HG02852 (cell line): ENCODE measurements around the gene HPSE.

Experiments
- ATAC-seq: cut with Tn5 transposase; IDR thresholded peaks from one replicate; pipeline ENCODE4 v1.9.1; 2021; ENCODE audit warnings: mild to moderate bottlenecking, moderate library complexity; ENCODE audit not compliant: unreplicated experiment

HPSE gene

DNA sequence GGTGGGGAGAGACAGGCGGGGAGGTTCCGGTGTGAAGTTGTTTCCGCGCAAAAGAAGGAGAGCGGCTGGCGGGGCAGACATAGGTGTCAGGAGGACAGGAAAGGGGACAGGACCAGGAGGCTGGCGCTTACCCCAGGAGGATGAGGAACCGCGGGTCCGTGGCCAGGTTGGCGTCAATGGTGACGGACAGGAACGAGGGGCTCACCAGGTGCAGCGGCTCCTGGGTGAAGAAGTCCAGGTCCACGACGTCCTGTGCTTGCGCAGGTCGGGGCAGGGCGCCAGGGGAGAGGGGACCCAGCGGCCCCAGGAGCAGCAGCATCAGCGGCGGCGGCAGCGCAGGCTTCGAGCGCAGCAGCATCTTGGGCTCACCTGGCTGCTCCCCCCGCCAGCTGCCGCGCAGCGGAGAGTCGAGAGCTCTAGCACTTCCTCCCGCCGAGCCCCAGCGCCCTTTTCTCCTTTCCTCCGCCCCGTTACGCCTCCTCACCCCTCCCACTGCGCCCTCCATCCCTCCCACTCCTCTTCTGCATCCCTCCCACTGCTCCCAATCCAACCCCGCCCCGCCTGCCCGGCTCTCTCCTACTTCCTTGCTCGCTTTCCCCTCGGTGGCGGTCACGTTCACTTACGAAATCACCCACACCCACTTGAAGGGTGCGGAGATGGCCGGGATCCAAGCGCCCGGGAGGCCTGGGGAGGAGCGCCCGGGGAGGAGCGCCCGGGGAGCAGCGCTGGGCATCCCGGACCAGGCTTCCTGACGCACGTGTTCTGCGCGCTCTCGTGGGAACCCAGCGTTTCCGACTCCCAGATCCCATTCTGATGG lies at the start of gene HPSE:
Gene HPSE (minus strand): TSS at position 424 of the 817 bp plus-strand sequence. CDS start 66 bp downstream, at position 358.
- peak; percentile 94 for ATAC-seq

DNA sequence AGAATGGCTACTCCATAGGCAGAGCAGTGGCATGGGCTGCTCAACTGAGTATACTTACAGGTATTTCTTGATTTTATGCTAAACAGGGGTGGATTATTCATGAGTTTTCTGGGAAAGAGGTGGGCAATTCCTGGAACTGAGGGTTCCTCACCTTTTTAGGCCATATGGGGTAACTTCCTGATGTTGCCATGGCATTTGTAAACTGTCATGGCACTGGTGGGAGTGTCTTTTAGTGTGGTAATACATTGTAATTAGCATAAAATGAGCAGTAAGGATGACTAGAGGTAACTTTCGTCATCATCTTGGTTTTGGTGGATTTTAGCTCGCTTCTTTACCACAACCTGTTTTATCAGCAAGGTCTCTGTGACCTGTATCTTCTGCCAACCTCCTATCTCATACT lies 48.2 kb upstream of the HPSE start:
- ATAC-seq = no peak

DNA sequence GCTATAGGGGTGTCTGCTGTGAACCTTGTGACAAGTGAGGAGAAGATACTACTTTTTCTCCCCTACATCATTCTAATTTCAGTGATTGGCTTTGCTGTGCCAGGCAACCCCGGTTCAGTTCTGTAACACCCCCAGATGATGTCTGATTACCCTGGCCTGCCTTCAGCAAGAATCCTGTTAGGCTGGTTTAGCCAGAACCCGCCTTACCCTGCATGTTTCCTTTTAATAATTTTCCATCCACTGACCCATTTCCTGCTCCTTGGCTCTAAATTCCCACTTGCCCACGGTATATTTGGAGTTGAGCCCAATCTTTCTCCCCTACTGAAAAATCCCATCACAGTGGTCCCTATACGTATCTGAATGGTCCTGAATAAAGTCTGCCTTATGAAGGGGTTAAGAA lies 46.5 kb upstream of the HPSE start:
- ATAC-seq = no peak

DNA sequence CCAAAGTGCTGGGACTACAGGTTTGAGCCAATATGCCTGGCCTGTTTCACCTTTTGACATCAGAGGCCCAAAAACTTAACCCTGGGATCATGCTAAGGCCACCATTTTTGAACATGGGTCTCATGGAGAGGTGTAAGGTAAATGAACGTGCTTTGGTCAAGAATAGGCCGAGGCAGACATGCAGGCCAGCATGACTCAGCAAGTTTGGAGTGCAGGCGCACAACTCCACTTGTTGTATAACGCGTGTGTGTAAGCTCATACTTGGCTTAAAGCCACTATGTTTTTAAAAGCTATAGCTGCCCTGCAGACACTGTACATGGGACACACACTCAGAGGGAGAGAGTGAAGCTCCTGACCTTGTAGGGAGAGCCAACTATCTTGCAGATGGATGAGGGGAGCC lies 43.8 kb upstream of the HPSE start:
- ATAC-seq = no peak

DNA sequence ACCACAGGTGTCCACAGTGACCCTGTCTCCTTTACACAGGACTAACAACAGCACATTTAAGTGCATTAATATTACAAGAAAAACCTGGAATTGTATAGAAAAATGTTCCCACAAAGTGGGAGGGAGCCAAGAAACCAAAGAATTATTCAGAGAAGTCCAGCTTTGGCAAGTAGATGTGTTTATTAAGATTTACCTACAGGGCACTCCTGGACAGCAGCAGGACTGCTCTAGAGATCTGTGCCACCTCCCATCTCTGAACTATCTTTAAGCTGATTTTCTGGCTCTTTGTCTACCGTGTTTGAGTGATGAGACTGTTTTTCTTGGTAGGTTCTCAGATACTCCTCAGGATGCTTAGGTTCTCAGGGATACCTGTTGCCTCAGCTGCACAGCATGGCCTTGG lies 38.3 kb upstream of the HPSE start:
- no peak for ATAC-seq

DNA sequence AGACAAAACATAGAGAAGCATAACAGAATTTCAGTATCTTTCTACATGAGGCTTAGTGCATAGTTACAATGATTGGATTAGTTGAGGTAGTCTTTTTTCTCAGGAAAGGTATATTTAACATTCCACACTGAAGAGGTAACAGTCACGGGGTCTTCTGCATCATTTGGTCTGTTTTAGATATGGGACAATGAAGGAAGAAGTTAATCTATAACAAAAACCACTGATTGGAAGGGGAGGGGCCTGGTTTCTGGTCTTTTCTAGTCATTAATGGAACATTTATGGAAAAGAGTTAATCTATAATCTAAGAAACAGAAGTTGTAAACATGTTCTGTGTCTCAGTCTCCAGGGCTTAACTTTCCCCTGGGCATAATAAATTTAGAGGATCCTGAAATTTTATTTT lies 37.3 kb upstream of the HPSE start:
- ATAC-seq = no peak

DNA sequence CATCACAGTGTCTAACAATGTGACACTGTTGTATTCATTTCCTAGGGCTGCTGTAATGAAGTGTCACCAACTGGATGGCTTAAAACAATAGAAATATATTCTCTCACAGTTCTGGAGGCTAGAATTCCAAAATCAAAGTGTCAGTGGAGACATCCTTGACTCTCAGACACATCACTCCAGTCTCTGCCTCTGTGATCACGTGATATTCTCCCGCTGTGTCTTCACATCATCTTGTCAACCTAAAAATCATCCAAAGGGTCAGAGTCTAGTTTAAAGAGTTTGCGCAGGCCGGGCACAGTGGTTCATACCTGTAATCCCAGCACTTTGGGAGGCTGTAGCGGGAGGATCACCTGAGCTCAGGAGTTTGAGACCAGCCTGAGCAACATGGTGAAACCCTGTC lies 36.6 kb upstream of the HPSE start:
- no peak for ATAC-seq

DNA sequence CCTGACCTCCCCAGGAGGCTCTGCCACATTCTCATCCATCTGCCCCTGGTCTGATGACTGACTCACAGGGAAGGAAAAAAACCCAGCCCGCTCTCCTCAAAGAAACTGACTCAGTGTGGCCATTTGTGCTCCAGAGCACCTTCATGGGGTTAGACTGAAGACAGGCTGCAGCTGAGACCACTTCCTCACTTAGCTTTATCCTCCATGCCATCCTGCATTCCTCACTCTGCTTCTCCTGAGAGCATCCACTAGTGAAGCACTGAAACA lies 35.9 kb upstream of the HPSE start:
- no peak for ATAC-seq

DNA sequence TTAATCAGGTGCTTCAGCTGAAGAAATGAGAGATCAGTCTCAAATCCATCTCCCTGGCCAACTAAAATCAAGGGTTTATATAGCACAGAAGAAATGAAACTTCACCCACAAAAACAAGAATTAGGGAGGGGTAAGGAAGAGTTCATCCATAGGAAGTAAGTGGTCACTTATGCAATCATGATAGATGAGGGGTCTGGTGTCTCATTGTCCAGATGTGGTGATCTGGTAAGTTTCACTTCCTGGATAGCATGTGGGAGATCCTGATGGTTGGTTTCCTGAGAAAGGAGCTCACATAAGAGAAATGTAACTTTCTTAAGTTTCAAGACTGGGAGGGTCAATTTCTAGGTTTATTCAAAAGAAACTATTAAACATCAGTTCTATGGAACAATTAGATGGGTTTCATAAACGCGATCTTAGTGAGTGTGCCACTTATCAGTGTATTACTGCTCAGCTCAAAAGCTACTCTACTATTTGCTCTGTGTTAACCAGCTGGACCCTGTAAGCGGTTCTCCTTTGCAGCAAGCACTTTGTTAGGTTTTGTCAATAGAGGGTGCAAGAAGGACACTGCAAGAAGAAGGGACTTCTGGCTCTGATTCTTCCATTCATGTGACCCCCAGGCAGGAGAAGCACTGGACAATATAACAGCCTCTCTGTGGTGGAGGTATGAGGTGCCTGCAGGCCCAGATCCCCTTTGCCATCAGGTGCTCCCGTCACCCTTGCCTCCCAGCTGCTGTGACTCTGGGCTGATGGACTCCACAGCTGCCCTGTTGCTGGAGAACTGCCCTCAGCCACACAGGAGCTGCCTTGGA lies 35.4 kb upstream of the HPSE start:
- no peak for ATAC-seq

DNA sequence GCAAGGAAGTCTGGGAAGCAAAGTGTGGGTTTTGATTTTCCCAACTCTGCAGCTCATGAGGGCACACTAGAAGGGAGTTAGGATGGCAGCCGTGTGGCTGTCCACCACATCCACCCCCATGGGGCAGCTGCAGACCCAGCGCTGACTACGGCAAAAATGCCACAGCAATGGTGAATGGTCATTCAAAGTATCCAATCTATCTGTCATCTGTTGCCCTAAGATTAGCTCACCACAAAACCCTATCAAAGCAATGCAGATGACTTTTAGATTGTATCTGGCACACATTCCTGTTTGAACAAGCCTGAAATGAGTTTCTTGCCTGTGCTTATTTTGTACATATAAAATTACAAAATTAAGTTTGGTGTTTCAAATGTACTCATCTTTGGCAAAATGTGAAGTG lies 29.7 kb upstream of the HPSE start:
- ATAC-seq = no peak

DNA sequence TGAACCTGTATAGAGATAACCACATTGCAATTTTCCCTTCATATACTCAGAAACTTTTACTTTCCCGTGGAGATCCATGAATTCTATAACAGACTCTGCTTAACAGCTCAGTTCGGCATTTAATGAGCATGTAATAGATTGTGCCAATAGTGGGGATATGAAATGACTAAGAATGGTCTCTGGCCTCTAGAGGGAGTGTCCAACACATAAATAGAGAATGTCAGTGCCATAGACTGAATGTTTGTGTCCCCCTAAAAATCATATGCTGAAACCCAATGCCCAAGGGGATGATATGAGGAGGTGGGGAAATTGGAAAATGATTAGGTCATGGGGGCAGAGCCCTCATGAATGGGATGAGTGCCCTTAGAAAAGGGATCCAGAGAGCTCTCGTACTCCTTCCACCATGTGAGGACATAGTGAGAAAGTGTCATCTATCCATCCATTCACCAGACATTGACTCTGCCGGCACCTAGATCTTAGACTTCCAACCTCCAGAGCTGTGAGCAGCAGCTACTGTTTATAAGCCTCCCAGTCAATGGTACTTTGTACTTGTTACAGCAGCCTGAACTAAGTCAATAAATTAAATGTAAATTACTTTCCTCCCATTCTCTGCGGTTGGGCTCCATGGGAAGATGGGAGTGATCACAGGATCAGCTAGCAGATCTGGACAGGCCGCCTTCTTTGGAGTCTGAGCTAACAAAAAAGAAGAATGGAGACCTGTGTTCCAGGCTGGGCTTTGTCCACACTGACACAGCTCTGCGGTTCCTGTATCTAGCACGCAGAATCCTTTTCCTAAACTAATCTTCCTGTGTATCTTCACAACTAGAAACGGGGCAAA lies 28.1 kb upstream of the HPSE start:
- peak; percentile 68 for ATAC-seq

DNA sequence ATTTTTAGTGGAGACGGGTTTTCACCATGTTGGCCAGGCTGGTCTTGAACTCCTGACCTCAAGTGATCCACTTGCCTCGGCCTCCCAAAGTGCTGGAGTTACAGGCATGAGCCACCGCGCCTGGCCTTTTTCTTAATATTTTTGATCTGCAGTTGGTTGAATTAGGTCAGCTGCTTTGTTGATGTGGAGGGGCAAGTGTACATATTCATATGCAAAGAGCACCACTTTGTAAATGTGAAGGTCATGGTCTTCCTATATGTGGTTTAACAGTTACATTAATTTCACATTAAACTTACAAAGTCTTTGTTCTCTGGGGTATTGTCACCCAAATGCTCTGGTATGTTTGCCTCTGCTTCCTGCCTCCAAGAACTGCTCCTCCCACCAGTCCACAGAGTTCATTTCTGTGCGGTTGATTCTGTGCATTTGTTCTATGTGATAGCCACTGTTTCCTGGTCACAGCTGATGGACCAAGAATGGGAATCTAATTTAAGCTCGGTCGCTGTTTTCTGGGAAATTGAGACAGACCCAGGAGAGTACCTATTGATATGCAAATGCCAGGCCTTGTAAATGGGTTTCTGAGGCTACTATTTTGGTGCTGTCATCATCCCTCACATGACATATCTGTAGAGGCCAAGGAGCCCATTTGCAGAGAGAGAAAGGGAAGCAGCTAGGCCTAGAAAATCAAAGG lies 26.9 kb upstream of the HPSE start:
- ATAC-seq = no peak

DNA sequence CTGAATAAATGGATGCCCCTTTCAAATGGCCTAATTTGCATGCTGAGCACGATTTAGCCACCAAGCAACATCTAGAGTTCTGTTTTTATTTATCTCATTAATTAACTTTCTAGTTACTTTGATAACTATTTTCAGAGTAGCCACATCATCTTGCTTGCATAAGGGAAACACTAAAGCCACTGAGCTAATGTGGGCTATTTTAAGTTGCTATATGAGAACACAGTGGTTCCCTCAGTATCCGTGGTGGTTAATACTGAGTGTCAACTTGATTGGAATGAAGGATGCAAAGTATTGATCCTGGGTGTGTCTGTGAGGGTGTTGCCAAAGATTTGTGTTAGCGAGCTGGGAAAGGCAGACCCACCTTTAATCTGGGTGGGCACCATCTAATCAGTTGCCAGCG lies 25.4 kb upstream of the HPSE start:
- no peak for ATAC-seq

DNA sequence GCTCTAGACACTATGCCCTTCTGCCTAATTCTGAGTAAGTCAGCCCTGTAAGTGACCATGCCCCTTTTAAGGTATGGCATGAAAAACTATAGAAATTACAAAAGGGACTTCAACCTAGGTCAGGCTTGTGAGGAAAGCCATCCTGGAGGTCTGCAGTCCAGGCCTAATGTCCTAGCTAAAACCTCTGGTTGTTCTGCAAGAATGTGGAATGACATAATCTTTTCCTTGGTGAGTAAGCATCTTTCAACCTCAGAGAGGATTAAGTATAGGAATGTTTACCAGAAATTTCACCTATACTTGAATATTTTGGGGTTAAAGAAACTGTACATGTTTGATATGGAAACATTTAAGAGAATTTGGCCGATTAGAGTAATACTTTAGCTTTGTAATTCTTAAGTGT lies 23.8 kb upstream of the HPSE start:
- no peak for ATAC-seq

DNA sequence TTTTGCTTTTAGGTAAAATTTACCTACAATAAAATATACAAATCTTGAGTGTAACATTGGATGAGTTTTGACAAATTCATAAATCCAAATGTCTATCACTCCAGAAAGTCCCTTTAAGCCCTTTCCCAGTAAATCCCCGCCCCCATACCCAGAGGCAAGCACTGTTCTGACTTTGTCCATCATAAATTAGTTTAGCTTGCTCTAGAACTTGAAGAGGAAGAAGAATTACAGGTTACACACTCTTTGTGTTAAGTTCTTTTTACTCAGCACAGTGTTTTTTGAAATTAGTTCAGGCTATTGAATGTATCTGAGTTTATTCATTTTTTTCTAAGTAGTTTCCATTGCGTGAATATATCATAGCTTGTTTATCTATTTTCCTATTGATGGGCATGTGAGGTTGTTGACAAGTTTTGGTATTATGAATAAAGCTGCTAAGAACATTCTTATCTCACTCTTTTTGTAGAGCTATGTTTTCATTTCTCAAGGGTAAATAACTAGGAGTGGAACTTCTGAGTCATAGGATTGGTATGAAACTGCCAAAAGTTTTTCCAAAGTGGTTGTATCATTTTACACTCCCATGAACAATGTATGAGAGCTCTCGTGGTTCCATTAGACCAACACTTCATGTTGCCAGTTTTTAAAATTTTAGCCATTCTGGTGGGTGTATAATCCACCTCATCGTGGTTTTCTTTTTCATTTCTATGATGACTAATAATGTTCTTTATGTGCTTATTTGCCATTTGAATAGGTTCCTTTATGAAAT lies 22.4 kb upstream of the HPSE start:
- peak; percentile 76 for ATAC-seq

DNA sequence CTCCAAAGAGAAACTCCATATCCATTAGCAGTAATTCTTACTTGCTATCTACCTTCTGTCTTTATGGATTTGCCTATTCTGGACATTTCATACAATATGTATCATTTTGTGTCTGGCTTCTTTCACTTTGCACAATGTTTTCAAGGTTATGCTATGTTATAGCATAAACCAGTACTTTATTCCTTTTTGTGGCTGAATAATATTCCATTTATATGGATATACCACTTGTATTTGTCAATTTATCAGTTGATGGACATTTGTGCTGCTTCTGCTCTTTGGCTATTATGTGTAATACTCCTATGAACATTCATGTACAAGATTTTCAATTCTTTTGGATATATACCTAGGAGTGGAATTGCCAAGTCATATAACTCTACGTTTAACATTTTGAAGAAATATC lies 18.9 kb upstream of the HPSE start:
- no peak for ATAC-seq

DNA sequence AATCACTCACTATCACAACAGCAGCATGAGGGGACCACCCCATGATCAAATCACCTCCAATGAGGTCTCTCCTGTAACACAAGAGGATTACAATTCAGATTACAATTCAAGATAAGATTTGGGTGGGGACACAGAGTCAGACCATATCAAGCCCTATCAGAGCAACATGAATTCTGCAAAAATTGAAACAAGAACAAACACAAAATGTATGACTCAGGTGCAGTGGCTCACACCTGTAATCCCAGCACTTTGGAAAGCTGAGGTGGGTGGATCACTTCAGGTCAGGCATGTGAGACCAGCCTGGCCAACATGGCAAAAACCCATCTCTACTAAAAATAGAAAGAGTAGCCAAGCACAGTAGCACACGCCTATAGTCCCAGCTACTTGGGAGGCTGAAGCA lies 13.4 kb upstream of the HPSE start:
- ATAC-seq = no peak

DNA sequence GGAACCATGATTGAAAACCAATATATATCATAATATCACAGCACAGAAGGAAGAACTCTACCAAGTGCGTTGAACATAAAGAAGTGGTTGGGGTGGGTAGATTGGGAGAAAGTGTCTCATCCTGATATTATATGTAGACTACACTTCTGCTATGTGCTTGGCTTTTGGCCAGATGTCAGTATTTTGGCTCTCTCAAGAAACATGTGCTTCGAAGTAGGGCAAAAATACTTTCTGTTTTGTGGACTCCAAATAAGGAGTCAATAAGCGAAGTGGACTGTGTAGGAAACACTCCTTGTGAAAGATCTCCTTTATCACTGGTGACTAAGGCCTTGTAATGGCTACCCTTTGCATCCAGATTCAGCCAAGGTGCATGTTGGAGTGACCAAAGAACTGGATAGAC lies 7.8 kb upstream of the HPSE start:
- ATAC-seq = no peak

DNA sequence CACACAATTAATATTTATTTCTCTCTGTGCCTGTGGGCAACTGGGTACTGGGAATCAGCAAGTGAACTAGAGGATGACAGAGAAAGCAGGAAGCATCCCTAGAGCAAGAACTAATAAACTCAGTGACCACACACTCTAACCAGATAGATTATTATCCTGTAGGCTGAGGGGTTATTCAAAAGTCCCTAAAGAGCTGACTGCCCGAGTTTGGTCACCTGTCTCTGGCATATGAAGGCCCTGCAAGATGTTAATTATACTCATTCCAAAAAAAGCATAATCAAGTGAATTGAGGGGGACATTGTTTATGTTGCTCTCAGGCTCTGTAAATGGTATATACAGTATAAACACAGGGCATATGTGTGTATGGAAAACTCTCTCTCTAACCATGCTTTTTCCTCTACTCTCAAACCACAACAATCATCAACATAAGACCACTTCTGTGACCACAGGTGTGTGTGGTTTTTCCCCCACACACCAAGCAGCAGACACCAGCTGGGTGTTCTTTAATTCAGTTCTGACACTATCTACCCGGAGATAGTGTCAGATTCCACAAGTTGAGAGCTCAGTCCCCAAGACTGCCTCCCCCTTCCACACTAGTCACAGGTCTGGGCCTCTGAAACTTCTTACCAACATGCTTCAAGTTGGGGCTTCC lies 6.2 kb upstream of the HPSE start:
- ATAC-seq = peak; percentile 88

DNA sequence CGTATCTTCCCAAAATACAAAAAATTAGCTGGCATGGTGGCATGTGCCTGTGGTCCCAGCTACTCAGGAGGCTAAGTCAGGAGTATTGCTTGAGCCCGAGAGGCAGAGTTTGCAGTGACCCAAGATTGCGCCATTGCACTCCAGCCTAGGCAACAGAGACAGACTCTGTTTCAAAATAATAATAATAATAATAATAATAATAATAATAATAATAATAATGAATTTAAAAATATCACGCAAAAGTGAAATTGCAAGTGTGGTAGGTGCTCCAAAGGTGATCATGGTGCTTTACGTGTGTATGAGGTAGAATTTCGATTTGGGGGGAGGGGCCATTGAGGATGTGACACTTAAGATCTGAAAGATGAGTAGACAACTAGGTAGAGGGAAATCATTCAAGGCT lies 4.9 kb upstream of the HPSE start:
- ATAC-seq = no peak
